Measurements from ENCODE around the gene CNR2.
"Not testable (repeated sequence)": the region's sequence is repeated elsewhere in the genome, so short reads cannot be mapped to it uniquely, and the experiment has no call there.

The CNR2 gene

GRCh38 chr1:23848673-23849616, 64.2 kb downstream of the CNR2 start:
- no peaks in the 10 kb centered on the region for H3K27me3 ChIP-seq (ENCODE audit: control insufficient read depth in 3 of 3, insufficient read depth in 3 of 3, low read depth in 1 of 3, low read length in 3 of 3)
- no peak overlapping the region for H2BK15ac ChIP-seq (ENCODE audit: low read length)
- no peak overlapping the region for H3K4ac ChIP-seq (ENCODE audit: low read length)
- no peak overlapping the region for H3K18ac ChIP-seq (ENCODE audit: low read length)
- H3K4me2 ChIP-seq (ENCODE audit: insufficient read depth, low read length, poor library complexity, severe bottlenecking) = no peak overlapping the region
- no peak overlapping the region for H4K91ac ChIP-seq (ENCODE audit: low read depth, low read length, poor library complexity)
- no peak overlapping the region for H2BK12ac ChIP-seq (ENCODE audit: low read length)
- H2BK120ac ChIP-seq (ENCODE audit: low read depth, low read length) = no peak overlapping the region
- H3K4me1 ChIP-seq (ENCODE audit: control insufficient read depth in 2 of 2, insufficient read depth in 1 of 2, low read depth in 1 of 2, low read length in 2 of 2) = no peaks in the 10 kb centered on the region
- H3K27ac ChIP-seq (replicated peaks; ENCODE audit: low read length) = no peak overlapping the region
- H3K79me1 ChIP-seq (ENCODE audit: low read depth, low read length) = no peaks in the 10 kb centered on the region
- peaks cover 0 to 2% of the 10 kb centered on the region in 2 donors for H3K36me3 ChIP-seq (replicated peaks in 1 of 2; ENCODE audit: control insufficient read depth in 2 of 2, insufficient read depth in 2 of 2, low read length in 2 of 2)
- H3K9me3 ChIP-seq (replicated peaks in 1 of 2; ENCODE audit: control insufficient read depth in 2 of 2, insufficient read depth in 1 of 2, low read depth in 1 of 2, low read length in 2 of 2) = peaks cover 0 to 8% of the 10 kb centered on the region in 2 donors
- H3K23ac ChIP-seq (ENCODE audit: low read depth, low read length, poor library complexity) = no peak overlapping the region
- DNase-seq (ENCODE audit: low spot score) = no peak
- no peak overlapping the region for H2AFZ ChIP-seq (ENCODE audit: low read length)
- no peak overlapping the region for H3K14ac ChIP-seq (ENCODE audit: low read length)
- H3K4me3 ChIP-seq (ENCODE audit: low read length in 2 of 2) = no peak overlapping the region
- no peak overlapping the region for H3K9ac ChIP-seq (ENCODE audit: low read depth, low read length, poor library complexity)
- no peak overlapping the region for H2BK5ac ChIP-seq (ENCODE audit: low read length)
- no CpG with 5 or more reads among the region's 12 CpGs for WGBS, 2 donors (ENCODE audit: extremely low coverage in 2 of 2, insufficient read length in 2 of 2, insufficient replicate concordance in 1 of 2)
- H2AK5ac ChIP-seq (ENCODE audit: low read depth, low read length) = no peak overlapping the region
- H4K8ac ChIP-seq (ENCODE audit: low read depth, low read length) = no peak overlapping the region

DNA sequence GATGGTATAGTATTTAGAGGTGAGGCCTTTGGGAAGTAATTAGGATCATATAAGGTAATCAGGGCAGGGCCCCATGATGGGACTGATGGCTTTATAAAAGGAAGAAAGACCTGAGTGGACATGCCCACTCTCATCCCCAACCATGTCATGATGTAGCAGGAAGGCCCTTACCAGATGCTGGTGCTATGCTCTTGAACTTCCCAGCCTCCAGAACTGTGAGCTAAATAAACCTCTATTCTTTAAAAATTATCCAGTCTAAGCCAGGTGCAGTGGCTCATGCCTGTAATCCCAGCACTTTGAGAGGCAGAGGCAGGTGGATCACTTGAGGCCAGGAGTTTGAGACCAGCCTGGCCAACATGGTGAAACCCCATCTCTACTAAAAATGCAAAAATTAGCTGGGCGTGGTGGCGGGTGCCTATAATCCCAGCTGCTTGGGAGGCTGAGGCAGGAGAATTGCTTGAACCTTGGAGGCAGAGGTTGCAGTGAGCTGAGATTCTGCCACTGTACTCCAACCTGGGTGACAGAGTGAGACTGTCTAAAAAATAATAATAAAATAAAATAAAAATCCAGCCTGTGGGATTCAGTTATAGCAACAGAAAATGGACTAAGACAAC, 65.6 kb downstream of the CNR2 start:
- H3K4me2 ChIP-seq (ENCODE audit: insufficient read depth, low read length, poor library complexity, severe bottlenecking) = not testable (repeated sequence)

DNA sequence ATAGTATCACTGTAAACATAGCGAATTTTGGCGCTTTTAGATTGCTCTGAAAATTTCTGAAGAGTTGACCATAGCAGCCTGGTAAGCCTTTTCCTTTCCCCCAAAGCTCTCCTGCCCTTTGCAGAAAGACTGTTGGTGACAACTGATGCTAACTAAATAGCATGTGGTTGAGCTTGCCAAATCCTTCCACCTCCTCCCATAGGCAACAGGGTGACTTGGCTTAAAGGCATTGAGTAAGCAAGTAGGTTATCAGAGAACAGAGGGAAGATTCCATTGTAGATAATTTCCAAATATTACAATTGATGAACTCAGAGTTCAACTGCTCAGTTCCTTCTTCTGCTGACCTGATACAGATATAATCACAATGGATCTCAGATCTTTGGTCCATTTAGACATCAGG, 68.0 kb downstream of the CNR2 start:
- DNase-seq (ENCODE audit: low spot score) = no peak
- H2BK12ac ChIP-seq (ENCODE audit: low read length) = no peak overlapping the region
- H4K8ac ChIP-seq (ENCODE audit: low read depth, low read length) = no peak overlapping the region
- H3K23ac ChIP-seq (ENCODE audit: low read depth, low read length, poor library complexity) = no peak overlapping the region
- no peak overlapping the region for H2AK5ac ChIP-seq (ENCODE audit: low read depth, low read length)
- no peaks in the 10 kb centered on the region for H3K27me3 ChIP-seq (ENCODE audit: control insufficient read depth in 3 of 3, insufficient read depth in 3 of 3, low read depth in 1 of 3, low read length in 3 of 3)
- peak overlapping the region; percentile 21 for H3K9ac ChIP-seq (ENCODE audit: low read depth, low read length, poor library complexity)
- no peak overlapping the region for H3K4ac ChIP-seq (ENCODE audit: low read length)
- no peak overlapping the region for H3K4me3 ChIP-seq (ENCODE audit: low read length in 2 of 2)
- H3K4me1 ChIP-seq (ENCODE audit: control insufficient read depth in 2 of 2, insufficient read depth in 1 of 2, low read depth in 1 of 2, low read length in 2 of 2) = no peaks in the 10 kb centered on the region
- WGBS, 2 donors (ENCODE audit: extremely low coverage in 2 of 2, insufficient read length in 2 of 2, insufficient replicate concordance in 1 of 2) = no CpG with 5 or more reads among the region's 2 CpGs
- H3K79me1 ChIP-seq (ENCODE audit: low read depth, low read length) = no peaks in the 10 kb centered on the region
- H2BK15ac ChIP-seq (ENCODE audit: low read length) = no peak overlapping the region
- H3K18ac ChIP-seq (ENCODE audit: low read length) = no peak overlapping the region
- no peak overlapping the region for H3K27ac ChIP-seq (replicated peaks; ENCODE audit: low read length)
- no peak overlapping the region for H2AFZ ChIP-seq (ENCODE audit: low read length)
- H2BK120ac ChIP-seq (ENCODE audit: low read depth, low read length) = no peak overlapping the region
- peaks cover 0 to 2% of the 10 kb centered on the region in 2 donors for H3K36me3 ChIP-seq (replicated peaks in 1 of 2; ENCODE audit: control insufficient read depth in 2 of 2, insufficient read depth in 2 of 2, low read length in 2 of 2)
- no peak overlapping the region for H3K4me2 ChIP-seq (ENCODE audit: insufficient read depth, low read length, poor library complexity, severe bottlenecking)
- H3K9me3 ChIP-seq (replicated peaks in 1 of 2; ENCODE audit: control insufficient read depth in 2 of 2, insufficient read depth in 1 of 2, low read depth in 1 of 2, low read length in 2 of 2) = peaks cover 0 to 8% of the 10 kb centered on the region in 2 donors
- H4K91ac ChIP-seq (ENCODE audit: low read depth, low read length, poor library complexity) = no peak overlapping the region
- no peak overlapping the region for H3K14ac ChIP-seq (ENCODE audit: low read length)
- no peak overlapping the region for H2BK5ac ChIP-seq (ENCODE audit: low read length)

More for the DNA sequence above, 65.6 kb downstream of the CNR2 start:
- H2BK15ac ChIP-seq (ENCODE audit: low read length); H2BK120ac ChIP-seq (ENCODE audit: low read depth, low read length); H3K4ac ChIP-seq (ENCODE audit: low read length); H3K14ac ChIP-seq (ENCODE audit: low read length); H3K9ac ChIP-seq (ENCODE audit: low read depth, low read length, poor library complexity); H2AFZ ChIP-seq (ENCODE audit: low read length); H3K9me3 ChIP-seq (replicated peaks in 1 of 2; ENCODE audit: control insufficient read depth in 2 of 2, insufficient read depth in 1 of 2, low read depth in 1 of 2, low read length in 2 of 2); H3K36me3 ChIP-seq (replicated peaks in 1 of 2; ENCODE audit: control insufficient read depth in 2 of 2, insufficient read depth in 2 of 2, low read length in 2 of 2); H3K4me3 ChIP-seq (ENCODE audit: low read length in 2 of 2); H4K91ac ChIP-seq (ENCODE audit: low read depth, low read length, poor library complexity); H3K27ac ChIP-seq (replicated peaks; ENCODE audit: low read length); H3K27me3 ChIP-seq (ENCODE audit: control insufficient read depth in 3 of 3, insufficient read depth in 3 of 3, low read depth in 1 of 3, low read length in 3 of 3); DNase-seq (ENCODE audit: low spot score); H3K79me1 ChIP-seq (ENCODE audit: low read depth, low read length); H2BK5ac ChIP-seq (ENCODE audit: low read length); H3K23ac ChIP-seq (ENCODE audit: low read depth, low read length, poor library complexity); H3K18ac ChIP-seq (ENCODE audit: low read length); H2BK12ac ChIP-seq (ENCODE audit: low read length); H3K4me1 ChIP-seq (ENCODE audit: control insufficient read depth in 2 of 2, insufficient read depth in 1 of 2, low read depth in 1 of 2, low read length in 2 of 2); H4K8ac ChIP-seq (ENCODE audit: low read depth, low read length); H2AK5ac ChIP-seq (ENCODE audit: low read depth, low read length): not testable (repeated sequence)
- WGBS, 2 donors (ENCODE audit: extremely low coverage in 2 of 2, insufficient read length in 2 of 2, insufficient replicate concordance in 1 of 2) = no CpG with 5 or more reads among the region's 2 CpGs

DNA sequence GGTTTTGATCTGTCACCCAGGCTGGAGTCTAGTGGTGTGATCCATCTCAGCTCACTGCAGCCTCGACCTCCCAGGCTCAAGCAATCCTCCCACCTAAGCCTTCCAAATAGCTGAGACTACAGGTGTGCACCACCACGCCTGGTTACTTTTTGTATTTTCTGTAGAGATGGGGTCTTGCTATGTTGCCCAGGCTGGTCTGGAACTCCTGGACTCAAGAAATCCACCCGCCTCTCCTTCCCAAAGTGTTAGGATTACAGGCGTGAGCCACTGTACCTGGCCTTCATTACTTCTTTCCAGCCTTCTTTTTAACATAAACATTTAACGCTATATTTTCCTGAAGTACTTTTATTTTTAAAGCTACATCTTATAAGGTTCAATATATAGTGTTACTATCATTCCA, 69.5 kb downstream of the CNR2 start:
- Histone ChIP-seq H3K4ac (ENCODE audit: low read length) (no peak overlapping the region), H3K36me3 (replicated peaks in 1 of 2; ENCODE audit: control insufficient read depth in 2 of 2, insufficient read depth in 2 of 2, low read length in 2 of 2) (peaks cover 0 to 2% of the 10 kb centered on the region in 2 donors), H3K14ac (ENCODE audit: low read length) (no peak overlapping the region), H4K91ac (ENCODE audit: low read depth, low read length, poor library complexity) (no peak overlapping the region), H3K23ac (ENCODE audit: low read depth, low read length, poor library complexity) (no peak overlapping the region), H3K27me3 (ENCODE audit: control insufficient read depth in 3 of 3, insufficient read depth in 3 of 3, low read depth in 1 of 3, low read length in 3 of 3) (no peaks in the 10 kb centered on the region), H3K18ac (ENCODE audit: low read length) (no peak overlapping the region), H2BK12ac (ENCODE audit: low read length) (no peak overlapping the region), H2BK15ac (ENCODE audit: low read length) (no peak overlapping the region), H3K9me3 (replicated peaks in 1 of 2; ENCODE audit: control insufficient read depth in 2 of 2, insufficient read depth in 1 of 2, low read depth in 1 of 2, low read length in 2 of 2) (peaks cover 0 to 8% of the 10 kb centered on the region in 2 donors), H4K8ac (ENCODE audit: low read depth, low read length) (no peak overlapping the region), H2AFZ (ENCODE audit: low read length) (no peak overlapping the region), H3K4me3 (ENCODE audit: low read length in 2 of 2) (no peak overlapping the region), H3K79me1 (ENCODE audit: low read depth, low read length) (no peaks in the 10 kb centered on the region), H2AK5ac (ENCODE audit: low read depth, low read length) (no peak overlapping the region), H3K4me2 (ENCODE audit: insufficient read depth, low read length, poor library complexity, severe bottlenecking) (no peak overlapping the region), H3K27ac (replicated peaks; ENCODE audit: low read length) (no peak overlapping the region), H2BK5ac (ENCODE audit: low read length) (no peak overlapping the region), H3K4me1 (ENCODE audit: control insufficient read depth in 2 of 2, insufficient read depth in 1 of 2, low read depth in 1 of 2, low read length in 2 of 2) (no peaks in the 10 kb centered on the region), H2BK120ac (ENCODE audit: low read depth, low read length) (no peak overlapping the region), H3K9ac (ENCODE audit: low read depth, low read length, poor library complexity) (no peak overlapping the region)
- DNase-seq (ENCODE audit: low spot score) = no peak
- no CpG with 5 or more reads among the region's 5 CpGs for WGBS, 2 donors (ENCODE audit: extremely low coverage in 2 of 2, insufficient read length in 2 of 2, insufficient replicate concordance in 1 of 2)

Data from neuronal stem cell (in vitro differentiated cells).